HEK293T (cell line): ENCODE data around the gene POLR3H.

ENCODE experiments used
- CTCF ChIA-PET: fragments of 350-600 bp; formaldehyde crosslinking; extraction: SDS; loops from one replicate; lab custom pipeline; 2021; ENCODE audit warnings: antibody characterized with exemption, inconsistent platforms; lab: Yijun Ruan, JAX
- POLR2A ChIA-PET: fragments of 350-600 bp; formaldehyde crosslinking; extraction: SDS; loops from one replicate; lab custom pipeline; 2020; ENCODE audit warnings: antibody characterized with exemption, inconsistent platforms; lab: Yijun Ruan, JAX
- DNase-seq: peaks from one replicate; pipeline ENCODE4 v3.0.0; 2012; ENCODE audit warnings: mixed read lengths; ENCODE audit errors: extremely low spot score
- ARNT ChIP-seq: fragments of 450-650 bp; IDR thresholded peaks from 2 replicates; pipeline ENCODE4 v1.6.1; 2017; ENCODE audit warnings: mild to moderate bottlenecking
- BHLHE40 ChIP-seq: fragments of 450-650 bp; IDR thresholded peaks from 2 replicates; pipeline ENCODE4 v1.6.1; 2016; ENCODE audit warnings: mild to moderate bottlenecking, moderate library complexity, borderline replicate concordance
- CTBP1 ChIP-seq: fragments of 450-650 bp; IDR thresholded peaks from 2 replicates; pipeline ENCODE4 v1.6.1; 2016; ENCODE audit warnings: borderline replicate concordance
- ELF4 ChIP-seq: fragments of 450-650 bp; IDR thresholded peaks from 2 replicates; pipeline ENCODE4 v1.6.1; 2017; ENCODE audit warnings: antibody characterized with exemption
- FOXA1 ChIP-seq: fragments of 450-650 bp; IDR thresholded peaks from 2 replicates; pipeline ENCODE4 v1.6.1; 2016; ENCODE audit warnings: mild to moderate bottlenecking
- FOXK2 ChIP-seq: fragments of 450-650 bp; IDR thresholded peaks from 2 replicates; pipeline ENCODE4 v1.6.1; 2016; ENCODE audit warnings: mild to moderate bottlenecking
- FOXM1 ChIP-seq: fragments of 450-650 bp; IDR thresholded peaks from 2 replicates; pipeline ENCODE4 v1.6.1; 2017; ENCODE audit warnings: mild to moderate bottlenecking, borderline replicate concordance
- HDGF ChIP-seq: fragments of 450-650 bp; IDR thresholded peaks from 2 replicates; pipeline ENCODE4 v1.6.1; 2017; ENCODE audit warnings: antibody characterized with exemption, borderline replicate concordance
- L3MBTL2 ChIP-seq: fragments of 450-650 bp; conservative IDR thresholded peaks from 2 replicates; pipeline ENCODE4 v1.6.1; 2016; ENCODE audit warnings: mild to moderate bottlenecking
- LEF1 ChIP-seq: fragments of 450-650 bp; IDR thresholded peaks from 2 replicates; pipeline ENCODE4 v1.6.1; 2017; ENCODE audit warnings: mild to moderate bottlenecking, borderline replicate concordance
- NFRKB ChIP-seq: fragments of 450-650 bp; IDR thresholded peaks from 2 replicates; pipeline ENCODE4 v1.6.1; 2016; ENCODE audit warnings: mild to moderate bottlenecking, moderate library complexity
- PKNOX1 ChIP-seq: fragments of 450-650 bp; IDR thresholded peaks from 2 replicates; pipeline ENCODE4 v1.6.1; 2016
- SP1 ChIP-seq: fragments of 450-650 bp; IDR thresholded peaks from 2 replicates; pipeline ENCODE4 v1.6.1; 2017
- SUZ12 ChIP-seq: fragments of 450-650 bp; IDR thresholded peaks from 2 replicates; pipeline ENCODE4 v1.6.1; 2016; ENCODE audit warnings: mild to moderate bottlenecking
- TARDBP ChIP-seq: fragments of 450-650 bp; IDR thresholded peaks from 2 replicates; pipeline ENCODE4 v1.6.1; 2016
- ZNF384 ChIP-seq: fragments of 450-650 bp; IDR thresholded peaks from 2 replicates; pipeline ENCODE4 v1.6.1; 2016

Gene POLR3H

DNA sequence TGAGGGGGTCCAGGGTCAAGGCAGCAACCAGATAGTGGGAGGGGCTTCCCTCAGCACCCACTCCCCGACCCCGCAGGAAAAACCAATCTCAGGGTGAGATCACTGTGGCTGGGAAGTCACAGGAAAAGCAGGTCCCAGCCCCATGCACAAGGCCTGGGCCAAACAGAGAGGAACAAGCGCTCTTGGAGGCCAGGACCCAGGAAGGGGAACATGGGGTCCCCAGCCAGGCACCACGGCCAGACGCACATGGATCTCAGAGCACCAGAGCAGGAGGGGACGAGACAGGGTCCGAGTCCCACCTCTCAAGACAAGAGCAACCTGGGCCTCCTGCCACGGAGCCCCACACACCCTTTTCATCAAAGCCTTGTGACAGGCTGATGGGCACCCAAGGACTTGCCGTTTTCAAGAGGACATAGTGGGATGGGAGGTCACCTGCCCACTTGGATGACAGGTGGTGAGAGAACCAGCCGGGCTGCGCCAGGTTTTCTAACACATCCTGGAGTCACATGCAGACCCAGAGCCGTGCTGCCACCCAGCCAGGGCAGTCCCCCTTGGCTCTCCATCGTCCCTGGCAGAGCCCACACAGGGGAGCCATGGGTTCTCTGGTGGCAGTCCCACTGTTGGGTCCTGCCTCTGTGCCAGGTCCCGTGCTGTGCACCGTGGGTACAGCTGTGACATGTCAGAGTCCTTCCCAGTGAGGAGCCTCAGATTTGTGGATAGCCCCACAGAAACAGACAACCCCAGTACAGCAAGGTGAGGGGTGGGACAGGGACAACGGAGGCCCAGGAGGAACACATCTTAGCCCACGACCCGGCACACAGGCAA is 13.2 kb downstream of the POLR3H start:
- ChIA-PET CTCF (interaction anchor here (0.9 kb wide), 1 partner anchor 14 kb away, joined by 3 read pairs; no protein-coding TSS in a partner anchor), POLR2A (no interaction called here)
- TF ChIP-seq CTBP1, result no peak
- no peak for TF ChIP-seq FOXM1
- no peak for TF ChIP-seq LEF1
- TF ChIP-seq NFRKB, result no peak
- no peak for TF ChIP-seq PKNOX1
- no peak for TF ChIP-seq ELF4
- no peak for TF ChIP-seq FOXA1
- no peak for TF ChIP-seq TARDBP
- no peak for TF ChIP-seq ZNF384
- no peak for TF ChIP-seq BHLHE40
- TF ChIP-seq HDGF, result no peak
- no peak for TF ChIP-seq FOXK2
- TF ChIP-seq ARNT, result no peak
- TF ChIP-seq SP1, result no peak
- TF ChIP-seq SUZ12, result no peak
- TF ChIP-seq L3MBTL2, result no peak
- DNase-seq, result no peak

GRCh38 chr22:41528938-41529561 is 15.2 kb downstream of the POLR3H start:
- POLR2A ChIA-PET, result no interaction called here

GRCh38 chr22:41528132-41528766 is 16.0 kb downstream of the POLR3H start:
- no peak for DNase-seq
- ChIA-PET CTCF (no interaction called here), POLR2A (no interaction called here)
- TF ChIP-seq L3MBTL2 (no peak), LEF1 (no peak), SUZ12 (no peak), FOXM1 (no peak), HDGF (no peak), SP1 (no peak), CTBP1 (no peak), ARNT (no peak), FOXK2 (no peak), FOXA1 (no peak), ZNF384 (no peak), PKNOX1 (no peak), NFRKB (no peak), TARDBP (no peak), ELF4 (no peak)

More at GRCh38 chr22:41528938-41529561, 15.2 kb downstream of the POLR3H start:
- CTCF ChIA-PET, result no interaction called here
- TF ChIP-seq ELF4 (no peak), ARNT (no peak), FOXK2 (no peak), ZNF384 (no peak), BHLHE40 (no peak), FOXA1 (no peak), NFRKB (no peak), HDGF (no peak), LEF1 (no peak)
- DNase-seq, result no peak

GRCh38 chr22:41526830-41527799 is 17.2 kb downstream of the POLR3H start:
- POLR2A ChIA-PET, result interaction anchor here (1.0 to 1.6 kb wide), 4 partner anchors 59 to 114 kb away, joined by 3 to 4 read pairs (median 3); partner anchors contain the start of genes ACO2, PHF5A, PMM1 and TOB2
- CTCF ChIA-PET, result interaction anchor here (0.6 to 1.9 kb wide), 6 partner anchors 10 to 146 kb away, joined by 3 to 21 read pairs (median 5); partner anchors contain the start of gene TEF
- DNase-seq, result peak; percentile 67
- TF ChIP-seq BHLHE40, result no peak
- TF ChIP-seq FOXK2, result no peak
- no peak for TF ChIP-seq CTBP1
- TF ChIP-seq NFRKB, result no peak
- no peak for TF ChIP-seq FOXA1
- TF ChIP-seq ELF4, result no peak
- TF ChIP-seq FOXM1, result no peak
- TF ChIP-seq SP1, result no peak
- TF ChIP-seq ARNT, result no peak
- no peak for TF ChIP-seq SUZ12
- no peak for TF ChIP-seq PKNOX1
- TF ChIP-seq ZNF384, result no peak
- TF ChIP-seq TARDBP, result no peak
- TF ChIP-seq LEF1, result no peak
- no peak for TF ChIP-seq L3MBTL2
